ENCODE data around the gene CSPG5. TPM values are rescaled to one million over a fixed set of nuclear protein-coding genes. Genes with fewer than 3 reads are reported as not detected.

The CSPG5 gene
- total RNA-seq, 1 experiment from 2014 or later = 5.7 TPM

GRCh38 chr3:47533481-47533880 is 45.2 kb downstream of the CSPG5 start:
- H3K27ac ChIP-seq (ENCODE audit: insufficient read length, low read depth, low read length) = no peak overlapping the region
- Mint-ChIP-seq H3K9me3 (peaks cover 6 to 11% of the 10 kb centered on the region in 2 experiments), H3K27ac (no peak overlapping the region), H3K4me3 (no peak overlapping the region), H3K4me1 (peaks cover 4 to 7% of the 10 kb centered on the region in 2 experiments; a peak in 3 of 4 replicates), H3K36me3 (ENCODE audit: insufficient read depth in 1 of 3, low read depth in 3 of 3) (no peaks in the 10 kb centered on the region), H3K27me3 (ENCODE audit: low read depth) (peaks cover 5% of the 10 kb centered on the region)
- no peak overlapping the region for H2AK5ac ChIP-seq (ENCODE audit: insufficient read length, low read length)
- no peaks in the 10 kb centered on the region for H3K4me1 ChIP-seq (ENCODE audit: insufficient read depth, low read length)
- no CpG with 5 or more reads among the region's 2 CpGs for WGBS (ENCODE audit: extremely low coverage, insufficient read length, low lambda C conversion rate)
- H4K91ac ChIP-seq (ENCODE audit: insufficient read length, low read depth, low read length) = no peak overlapping the region
- H3K9ac ChIP-seq (ENCODE audit: extremely low read depth, insufficient read length, low read length) = no peak overlapping the region
- no peak for DNase-seq
- no peak overlapping the region for H3K18ac ChIP-seq (ENCODE audit: insufficient read length, low read depth, low read length)
- no peak overlapping the region for H3K56ac ChIP-seq (ENCODE audit: insufficient read length, low read depth, low read length)
- H2BK12ac ChIP-seq (ENCODE audit: insufficient read length, low read depth, low read length) = no peak overlapping the region
- no peaks in the 10 kb centered on the region for H3K79me2 ChIP-seq (ENCODE audit: insufficient read depth, low read length)
- no peaks in the 10 kb centered on the region for H3K23me2 ChIP-seq (ENCODE audit: insufficient read length, low read depth, low read length, poor library complexity, severe bottlenecking)
- no peak overlapping the region for H3K23ac ChIP-seq (ENCODE audit: insufficient read length, low read depth, low read length)
- H2BK120ac ChIP-seq (ENCODE audit: low read depth, low read length, poor library complexity, severe bottlenecking) = no peak overlapping the region
- no peaks in the 10 kb centered on the region for H3K9me3 ChIP-seq (ENCODE audit: control insufficient read depth, low read depth, low read length)
- H3K14ac ChIP-seq (ENCODE audit: insufficient read depth, low read length) = no peak overlapping the region
- no peak overlapping the region for H2BK5ac ChIP-seq (ENCODE audit: insufficient read length, low read length)
- H2BK20ac ChIP-seq (ENCODE audit: low read depth, low read length, poor library complexity, severe bottlenecking) = no peak overlapping the region
- H3K4ac ChIP-seq (ENCODE audit: low read depth, low read length) = no peak overlapping the region
- H4K5ac ChIP-seq (ENCODE audit: insufficient read length, low read depth, low read length) = no peak overlapping the region
- H4K20me1 ChIP-seq (ENCODE audit: control insufficient read depth, insufficient read depth, insufficient read length) = no peaks in the 10 kb centered on the region
- H3T11ph ChIP-seq (ENCODE audit: low read length) = no peak overlapping the region
- no peak overlapping the region for H3K4me2 ChIP-seq (ENCODE audit: insufficient read depth, insufficient read length, low read length)
- no peaks in the 10 kb centered on the region for H3K27me3 ChIP-seq (ENCODE audit: insufficient read depth, low read length)
- H3K79me1 ChIP-seq (ENCODE audit: insufficient read depth, low read depth, low read length, poor library complexity, severe bottlenecking) = no peaks in the 10 kb centered on the region
- no peak for TF ChIP-seq CTCF (conservative IDR thresholded peaks at IDR 0.05)
- no peak overlapping the region for H4K8ac ChIP-seq (replicated peaks; ENCODE audit: insufficient read length, low read depth, low read length)
- no peak overlapping the region for H2AFZ ChIP-seq (ENCODE audit: low read length)
- no peak overlapping the region for H2BK15ac ChIP-seq (ENCODE audit: low read depth, low read length)
